Body of pancreas (tissue), 4 donors: ENCODE measurements around the gene FKBP9.
"Not testable (repeated sequence)": the region's sequence is repeated elsewhere in the genome, so short reads cannot be mapped to it uniquely, and the experiment has no call there.

Source experiments
- POLR2A ChIP-seq, 3 donors: fragments of 450-650 bp; IDR thresholded peaks; one replicate each; pipeline ENCODE4 v1.6.1; 2016; ENCODE audit warnings: antibody characterized with exemption in 3 of 3, mild to moderate bottlenecking in 2 of 3
- TF ChIP-seq, protein P1 (sequence below), 7 experiments: fragments of 450-650 bp in 4 of 7; fragments of 200-600 bp in 3 of 7; sonication (generic) in 3 of 7; IDR thresholded peaks; one replicate each; pipeline ENCODE4 v1.5.1; 2016 to 2019; ENCODE audit warnings: antibody characterized with exemption in 7 of 7

DNA sequence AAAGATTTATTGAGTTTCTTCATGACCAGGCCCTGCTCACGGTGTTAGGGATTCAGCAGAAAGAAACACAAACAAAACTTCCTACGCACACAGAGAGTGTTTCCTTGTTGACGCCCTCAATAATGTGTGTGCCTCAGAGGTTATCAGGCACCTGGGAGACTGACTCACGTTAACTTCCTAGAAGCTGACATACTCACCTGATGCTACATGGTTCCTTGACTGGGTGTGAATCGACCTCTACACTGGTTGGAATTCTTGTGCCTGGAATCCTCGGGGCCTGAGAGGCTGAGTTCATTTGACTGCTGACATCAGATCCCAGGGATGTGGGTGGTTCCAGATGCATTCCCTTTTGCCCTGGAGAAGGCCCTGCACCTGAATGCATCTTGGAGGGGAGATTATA is 35.5 kb downstream of the FKBP9 start:
- TF ChIP-seq, protein P1, sequence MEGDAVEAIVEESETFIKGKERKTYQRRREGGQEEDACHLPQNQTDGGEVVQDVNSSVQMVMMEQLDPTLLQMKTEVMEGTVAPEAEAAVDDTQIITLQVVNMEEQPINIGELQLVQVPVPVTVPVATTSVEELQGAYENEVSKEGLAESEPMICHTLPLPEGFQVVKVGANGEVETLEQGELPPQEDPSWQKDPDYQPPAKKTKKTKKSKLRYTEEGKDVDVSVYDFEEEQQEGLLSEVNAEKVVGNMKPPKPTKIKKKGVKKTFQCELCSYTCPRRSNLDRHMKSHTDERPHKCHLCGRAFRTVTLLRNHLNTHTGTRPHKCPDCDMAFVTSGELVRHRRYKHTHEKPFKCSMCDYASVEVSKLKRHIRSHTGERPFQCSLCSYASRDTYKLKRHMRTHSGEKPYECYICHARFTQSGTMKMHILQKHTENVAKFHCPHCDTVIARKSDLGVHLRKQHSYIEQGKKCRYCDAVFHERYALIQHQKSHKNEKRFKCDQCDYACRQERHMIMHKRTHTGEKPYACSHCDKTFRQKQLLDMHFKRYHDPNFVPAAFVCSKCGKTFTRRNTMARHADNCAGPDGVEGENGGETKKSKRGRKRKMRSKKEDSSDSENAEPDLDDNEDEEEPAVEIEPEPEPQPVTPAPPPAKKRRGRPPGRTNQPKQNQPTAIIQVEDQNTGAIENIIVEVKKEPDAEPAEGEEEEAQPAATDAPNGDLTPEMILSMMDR (IDR thresholded peaks at IDR 0.05), result not testable (repeated sequence)
- not testable (repeated sequence) for TF ChIP-seq POLR2A (IDR thresholded peaks at IDR 0.05)
